IMR-90 (cell line): ENCODE results near the gene ATP10B. TPM values are rescaled to one million over a fixed set of nuclear protein-coding genes. Genes with fewer than 3 reads are reported as not detected.

Experiments used
- ATAC-seq: fragments of 200-7000 bp; cut with Tn5 transposase; 2 replicates; pipeline ENCODE4 v1.9.1; 2020; ENCODE audit warnings: low read depth, mild to moderate bottlenecking, moderate library complexity
- BruUV-seq: library from RNA; stranded (reverse); fragments of 400-500 nt; replicated peaks from 2 replicates; lab custom pipeline; 2021; lab: Mats Ljungman, UMichigan
- CTCF ChIA-PET: fragments of 300-600 bp; formaldehyde crosslinking; extraction: SDS; loops from one replicate; lab custom pipeline; 2021; ENCODE audit warnings: antibody characterized with exemption; lab: Yijun Ruan, JAX
- POLR2A ChIA-PET: fragments of 300-600 bp; sonication (Branson Sonifier 250); formaldehyde crosslinking; loops from one replicate; lab custom pipeline; 2022; ENCODE audit warnings: antibody characterized with exemption; ENCODE audit not compliant: unreplicated experiment; lab: Charles Lee
- DNase-seq: peaks from one replicate; pipeline ENCODE4 v3.0.0; 2013
- H2AFZ ChIP-seq: replicated peaks from 2 replicates; pipeline ENCODE3; 2013; ENCODE audit warnings: low read length, mild to moderate bottlenecking; ENCODE audit not compliant: poor library complexity
- H2AK5ac ChIP-seq: 2 replicates; pipeline ENCODE4 v1.6.1; 2013; ENCODE audit warnings: low read depth, low read length, inconsistent platforms
- H2AK9ac ChIP-seq: replicated peaks from 2 replicates; pipeline ENCODE3; 2013; ENCODE audit warnings: mild to moderate bottlenecking, low read depth, low read length, moderate library complexity; ENCODE audit not compliant: poor library complexity
- H2BK120ac ChIP-seq: 2 replicates; pipeline ENCODE4 v1.6.1; 2013; ENCODE audit warnings: low read depth, low read length, inconsistent platforms
- H2BK15ac ChIP-seq: 3 replicates; pipeline ENCODE4 v1.6.1; 2013; ENCODE audit warnings: low read depth, low read length, inconsistent platforms
- H2BK20ac ChIP-seq: 2 replicates; pipeline ENCODE4 v1.6.1; 2013; ENCODE audit warnings: low read depth, mild to moderate bottlenecking, inconsistent platforms, low read length, moderate library complexity
- H2BK5ac ChIP-seq: 2 replicates; pipeline ENCODE4 v1.6.1; 2013; ENCODE audit warnings: mild to moderate bottlenecking, low read depth, low read length, inconsistent platforms; ENCODE audit not compliant: poor library complexity, severe bottlenecking
- H3K14ac ChIP-seq: replicated peaks from 2 replicates; pipeline ENCODE4 v1.6.1; 2013; ENCODE audit warnings: low read depth, low read length, inconsistent platforms
- H3K18ac ChIP-seq: 2 replicates; pipeline ENCODE4 v1.6.1; 2013; ENCODE audit warnings: low read depth, low read length, control low read depth
- H3K23ac ChIP-seq: 2 replicates; pipeline ENCODE4 v1.6.1; 2013; ENCODE audit warnings: low read depth, low read length, inconsistent platforms
- H3K27ac ChIP-seq: 2 replicates; pipeline ENCODE4 v1.5.1; 2013; ENCODE audit warnings: mild to moderate bottlenecking, control low read depth, low read length; ENCODE audit not compliant: insufficient read depth
- H3K27me3 ChIP-seq: 2 replicates; pipeline ENCODE4 v1.6.1; 2013; ENCODE audit warnings: low read length; ENCODE audit not compliant: control insufficient read depth, insufficient read depth
- H3K36me3 ChIP-seq: 2 replicates; pipeline ENCODE4 v1.6.1; 2013; ENCODE audit warnings: low read length, mixed read lengths; ENCODE audit not compliant: control insufficient read depth, insufficient read depth
- H3K4ac ChIP-seq: 2 replicates; pipeline ENCODE4 v1.6.1; 2013; ENCODE audit warnings: low read depth, low read length, inconsistent platforms
- H3K4me1 ChIP-seq: 2 replicates; pipeline ENCODE4 v1.6.1; 2013; ENCODE audit warnings: low read length, mixed read lengths; ENCODE audit not compliant: control insufficient read depth, insufficient read depth
- H3K4me2 ChIP-seq: 2 replicates; pipeline ENCODE4 v1.6.1; 2013; ENCODE audit warnings: low read depth, mild to moderate bottlenecking, control low read depth, low read length, moderate library complexity
- H3K4me3 ChIP-seq: 2 replicates; pipeline ENCODE4 v1.5.1; 2013; ENCODE audit warnings: low read depth, mild to moderate bottlenecking, control low read depth, low read length, moderate library complexity; ENCODE audit not compliant: insufficient read depth
- H3K56ac ChIP-seq: 2 replicates; pipeline ENCODE4 v1.6.1; 2013; ENCODE audit warnings: low read length, inconsistent platforms; ENCODE audit not compliant: insufficient read depth; ENCODE audit errors: extremely low read depth
- H3K79me1 ChIP-seq, 2 experiments: 2 replicates each; pipeline ENCODE4 v1.6.1; 2013; ENCODE audit warnings: low read length in 2 of 2, inconsistent platforms in 1 of 2, low read depth in 1 of 2
- H3K9ac ChIP-seq: 2 replicates; pipeline ENCODE4 v1.6.1; 2013; ENCODE audit warnings: low read depth, low read length, control low read depth
- H3K9me1 ChIP-seq: 2 replicates; pipeline ENCODE4 v1.6.1; 2013; ENCODE audit warnings: low read length, inconsistent platforms; ENCODE audit not compliant: insufficient read depth
- H3K9me3 ChIP-seq: 2 replicates; pipeline ENCODE4 v1.6.1; 2013; ENCODE audit warnings: low read length; ENCODE audit not compliant: control insufficient read depth, insufficient read depth
- H4K20me1 ChIP-seq: 2 replicates; pipeline ENCODE4 v1.6.1; 2013; ENCODE audit warnings: low read length, inconsistent platforms; ENCODE audit not compliant: insufficient read depth
- H4K5ac ChIP-seq: 2 replicates; pipeline ENCODE4 v1.6.1; 2013; ENCODE audit warnings: mild to moderate bottlenecking, low read depth, low read length, control low read depth
- H4K8ac ChIP-seq, 2 experiments: 2 replicates each; pipeline ENCODE4 v1.6.1; 2013; ENCODE audit warnings: low read depth in 2 of 2, low read length in 2 of 2, control low read depth in 1 of 2, inconsistent platforms in 1 of 2
- H4K91ac ChIP-seq: 2 replicates; pipeline ENCODE4 v1.6.1; 2013; ENCODE audit warnings: low read depth, low read length, inconsistent platforms; ENCODE audit not compliant: insufficient read depth
- NFE2L2 ChIP-seq: fragments of 150-350 bp; IDR thresholded peaks from 2 replicates; pipeline ENCODE4 v1.6.1; 2016; ENCODE audit warnings: low read depth, mild to moderate bottlenecking, low read length
- WGBS, 2 experiments: methylation state at CpG; one replicate each; pipeline versions ENCODE4 v1.1.5 to v1.1.7; 2013; ENCODE audit warnings: missing lambda C conversion rate in 2 of 2; ENCODE audit not compliant: insufficient read length in 1 of 2; ENCODE audit errors: extremely low coverage in 2 of 2; 5-methylcytosine and 5-hydroxymethylcytosine counted together
- dilution Hi-C: fragments of 300-500 bp; cut with HindIII; formaldehyde crosslinking; loops from one replicate; pipeline ENCODE4 v1.14.3; 2018; ENCODE audit warnings: low sequenced_read_pairs; ENCODE audit not compliant: unreplicated experiment
- in situ Hi-C: fragments of 300-500 bp; cut with MboI; formaldehyde crosslinking; loops from 3 replicates; pipeline ENCODE4 v1.14.3; 2019; ENCODE audit warnings: low sequenced_read_pairs, inconsistent platforms, mixed read lengths
- intact Hi-C: fragments of 100-400 bp; cut with micrococcal nuclease; formaldehyde crosslinking; loops from 2 replicates; pipeline ENCODE4 v1.10.0; 2022
- polyA plus RNA-seq, 3 experiments: library from polyadenylated mRNA; depleted of rRNA; stranded (reverse); fragments of >200 nt; gene quantifications; 2 replicates each; pipeline ENCODE4 v1.2.3, GENCODE V29; 2012; ENCODE audit warnings: low replicate concordance in 1 of 3
- total RNA-seq: library from RNA; depleted of rRNA; stranded (reverse); fragments of >200 nt; gene quantifications from 2 replicates; pipeline ENCODE4 v1.2.3, GENCODE V29; 2012

The ATP10B gene
- total and polyA plus RNA-seq, 2 of the 4 experiments (the other 2 are of a cell fraction), result not detected

GRCh38 chr5:160556846-160557245 is 295.2 kb downstream of the ATP10B start:
- ChIA-PET CTCF (no interaction called here), POLR2A (no interaction called here)
- Histone ChIP-seq H4K8ac (no peak overlapping the region), H3K9ac (no peak overlapping the region), H3K9me1 (no peaks in the 10 kb centered on the region), H3K4me2 (no peak overlapping the region), H2AFZ (no peak overlapping the region), H3K27ac (no peak overlapping the region), H2BK20ac (no peak overlapping the region), H3K27me3 (no peaks in the 10 kb centered on the region), H4K20me1 (no peaks in the 10 kb centered on the region), H3K4ac (no peak overlapping the region), H3K9me3 (no peaks in the 10 kb centered on the region), H3K79me1 (no peaks in the 10 kb centered on the region), H3K23ac (no peak overlapping the region), H3K56ac (no peak overlapping the region), H3K36me3 (no peaks in the 10 kb centered on the region), H4K91ac (no peak overlapping the region), H3K4me3 (no peak overlapping the region), H2BK15ac (no peak overlapping the region), H3K14ac (no peak overlapping the region), H4K5ac (no peak overlapping the region), H2BK5ac (no peak overlapping the region), H2AK5ac (no peak overlapping the region), H2AK9ac (no peak overlapping the region), H3K4me1 (no peaks in the 10 kb centered on the region), H2BK120ac (no peak overlapping the region), H3K18ac (no peak overlapping the region)
- no TSS peak for BruUV-seq
- ATAC-seq (no peak), DNase-seq (peak; percentile 13)
- dilution Hi-C loops, result no loop called here
- in situ Hi-C loops, result no loop called here
- TF ChIP-seq NFE2L2, result no peak
- WGBS, 2 experiments, result no CpG with 5 or more reads among the region's 4 CpGs
- intact Hi-C loops, result no loop called here
